Suppressor macrophage (primary cell): ENCODE results near the gene AGMAT.

Experiments
- DNase-seq, 4 experiments: peaks; one replicate each; pipeline ENCODE4 v3.0.0-alpha.2; 2020 to 2022

AGMAT gene

DNA sequence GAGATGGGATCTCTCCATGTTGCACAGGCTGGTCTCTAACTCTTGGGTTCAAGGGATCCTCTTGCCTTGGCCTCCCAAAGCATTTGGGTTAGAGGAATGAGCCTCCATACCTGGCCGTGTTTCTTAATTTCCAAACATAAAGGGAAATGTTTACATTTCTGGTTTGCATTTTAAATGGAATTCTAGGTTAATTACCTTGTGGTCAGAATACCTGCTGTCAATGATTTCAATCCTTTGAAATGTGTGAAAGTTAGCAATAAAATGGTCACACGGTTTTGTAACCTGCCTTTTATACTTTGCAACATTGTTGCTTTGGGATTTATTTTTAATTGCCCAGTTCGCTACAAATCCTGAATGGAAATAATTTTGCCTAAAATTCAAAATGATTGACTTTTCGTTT is 26.3 kb downstream of the AGMAT start:
- DNase-seq = no peak

DNA sequence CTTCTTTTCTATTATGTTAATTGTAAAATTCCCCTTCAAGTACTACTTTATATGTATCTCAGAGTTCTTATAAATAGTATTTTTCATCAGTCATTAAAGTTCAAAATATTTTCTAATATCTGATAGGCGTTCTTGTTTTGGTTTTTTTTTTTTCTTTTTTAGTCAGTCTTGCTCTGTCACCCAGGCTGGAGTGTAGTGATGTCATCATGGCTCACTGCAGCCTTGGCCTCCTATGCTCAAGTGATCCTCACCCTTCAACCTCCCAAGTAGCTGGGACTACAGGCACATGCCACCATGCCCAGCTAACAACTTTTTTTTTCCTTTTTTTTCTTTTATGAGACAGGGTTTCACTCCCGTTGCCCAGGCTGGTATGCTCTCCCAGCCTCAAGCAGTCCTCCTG is 27.3 kb downstream of the AGMAT start:
- no peak for DNase-seq

DNA sequence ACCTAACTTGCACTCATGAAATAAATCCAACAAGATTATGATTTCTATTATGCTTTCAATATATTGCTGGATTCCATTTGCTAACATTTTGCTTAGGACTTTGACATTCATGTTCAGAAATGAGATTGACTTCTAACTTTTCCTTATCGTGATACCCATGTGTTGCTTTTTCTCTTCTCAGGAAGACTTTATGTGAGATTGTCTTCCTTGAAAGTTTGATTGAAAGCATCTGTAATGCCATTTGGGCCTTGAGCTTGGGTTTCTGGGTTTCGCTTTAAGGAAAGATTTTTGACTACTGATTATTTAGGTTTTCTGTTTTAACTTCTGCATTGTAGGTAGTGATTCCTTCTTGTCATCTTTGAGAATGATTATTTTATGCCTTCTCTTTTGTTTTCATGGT is 27.8 kb downstream of the AGMAT start:
- no peak for DNase-seq

DNA sequence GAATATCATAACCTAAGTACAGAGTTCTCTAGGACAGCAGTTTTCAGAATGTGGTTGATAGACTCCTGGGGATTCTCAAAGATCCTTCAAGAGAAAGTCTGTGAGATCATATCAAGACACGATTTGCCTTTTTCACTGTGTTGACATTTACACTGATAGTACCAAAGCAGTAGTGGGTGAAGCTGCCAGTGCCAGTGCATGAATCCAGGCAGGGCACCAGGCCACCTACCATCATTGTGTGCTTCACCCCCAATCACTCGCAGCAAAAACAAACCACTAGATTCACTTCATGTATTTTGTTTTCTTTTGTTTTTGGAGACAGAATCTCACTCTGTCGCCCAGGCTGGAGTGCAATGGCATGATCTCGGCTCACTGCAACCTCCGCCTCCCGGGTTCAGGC is 34.3 kb downstream of the AGMAT start:
- DNase-seq = no peak

DNA sequence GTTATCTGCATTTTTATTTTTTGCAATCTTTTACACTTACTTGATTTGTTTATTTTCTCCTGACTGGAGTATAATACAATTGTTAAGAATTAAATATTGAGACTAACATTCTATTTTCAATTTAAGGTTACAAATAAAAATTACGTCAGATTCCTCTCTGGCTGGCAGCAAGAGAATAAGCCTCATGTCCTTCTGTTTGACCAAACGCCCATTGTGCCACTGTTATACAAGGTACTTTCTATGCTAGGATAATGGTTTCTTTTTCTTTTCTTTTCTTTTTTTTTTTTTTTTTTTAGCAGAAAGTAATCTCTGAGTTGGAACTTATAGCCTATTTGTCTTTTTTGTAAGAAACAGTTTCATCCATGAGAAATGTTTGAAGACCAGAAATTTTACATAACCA is 38.2 kb downstream of the AGMAT start:
- DNase-seq = no peak

DNA sequence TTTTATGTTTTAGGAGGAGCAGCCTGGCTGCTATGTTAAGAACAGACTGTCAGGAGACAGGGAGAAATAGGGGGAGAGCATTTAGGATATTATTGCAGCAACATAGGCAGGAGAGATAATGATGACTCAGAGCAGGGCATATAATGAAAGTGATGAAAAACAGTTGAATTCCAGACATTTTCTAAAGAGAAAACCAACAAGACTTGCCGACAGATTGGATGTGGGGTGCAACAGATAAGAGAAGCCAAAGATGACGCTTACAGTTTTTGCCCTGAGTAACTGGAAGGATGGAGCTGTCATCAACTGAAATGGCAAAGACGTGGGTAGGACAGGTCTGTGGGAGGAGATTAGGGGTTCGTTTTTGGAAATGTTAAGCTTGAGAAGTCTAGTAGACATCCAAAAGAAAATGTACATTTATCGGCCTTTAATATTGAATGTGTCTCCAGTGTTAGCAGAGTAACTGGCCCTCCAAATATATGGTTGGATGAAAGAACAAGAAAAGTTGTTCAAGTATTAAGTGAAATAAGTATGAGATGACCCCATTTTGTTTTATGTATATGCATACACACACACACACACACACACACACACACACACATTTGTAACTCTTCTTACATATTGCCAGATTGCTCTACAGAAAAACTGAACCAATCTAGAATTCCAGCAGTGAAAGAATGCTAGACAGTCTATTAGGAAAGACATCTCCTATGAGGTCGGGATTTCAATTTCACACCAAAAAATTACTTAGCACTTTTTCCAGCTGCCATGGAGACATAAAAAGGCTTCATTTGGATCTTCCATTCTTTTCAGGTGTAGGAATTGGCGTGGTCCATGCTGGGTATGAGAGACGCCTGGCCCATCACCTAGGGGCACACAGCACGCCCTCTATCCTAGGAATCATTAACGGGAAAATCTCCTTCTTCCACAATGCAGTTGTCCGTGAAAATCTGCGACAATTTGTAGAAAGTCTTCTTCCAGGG is 41.0 kb downstream of the AGMAT start:
- DNase-seq = no peak

DNA sequence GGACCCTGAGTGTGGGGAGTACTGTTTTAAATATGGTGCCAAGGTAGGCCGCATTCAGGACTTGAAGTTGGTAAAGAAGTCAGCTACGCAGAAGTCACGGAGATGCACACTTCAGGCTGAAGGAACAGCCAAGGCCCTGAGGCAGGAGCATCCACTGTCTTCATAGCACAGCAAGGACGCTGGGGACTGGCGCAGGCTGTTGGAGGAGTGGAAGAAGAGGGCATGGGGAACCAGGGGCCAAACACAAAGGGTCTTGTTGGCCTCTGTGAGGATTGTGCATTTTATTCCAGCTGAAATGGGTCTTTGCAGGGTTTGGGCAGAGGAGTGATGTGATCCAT is 41.6 kb downstream of the AGMAT start:
- no peak for DNase-seq

DNA sequence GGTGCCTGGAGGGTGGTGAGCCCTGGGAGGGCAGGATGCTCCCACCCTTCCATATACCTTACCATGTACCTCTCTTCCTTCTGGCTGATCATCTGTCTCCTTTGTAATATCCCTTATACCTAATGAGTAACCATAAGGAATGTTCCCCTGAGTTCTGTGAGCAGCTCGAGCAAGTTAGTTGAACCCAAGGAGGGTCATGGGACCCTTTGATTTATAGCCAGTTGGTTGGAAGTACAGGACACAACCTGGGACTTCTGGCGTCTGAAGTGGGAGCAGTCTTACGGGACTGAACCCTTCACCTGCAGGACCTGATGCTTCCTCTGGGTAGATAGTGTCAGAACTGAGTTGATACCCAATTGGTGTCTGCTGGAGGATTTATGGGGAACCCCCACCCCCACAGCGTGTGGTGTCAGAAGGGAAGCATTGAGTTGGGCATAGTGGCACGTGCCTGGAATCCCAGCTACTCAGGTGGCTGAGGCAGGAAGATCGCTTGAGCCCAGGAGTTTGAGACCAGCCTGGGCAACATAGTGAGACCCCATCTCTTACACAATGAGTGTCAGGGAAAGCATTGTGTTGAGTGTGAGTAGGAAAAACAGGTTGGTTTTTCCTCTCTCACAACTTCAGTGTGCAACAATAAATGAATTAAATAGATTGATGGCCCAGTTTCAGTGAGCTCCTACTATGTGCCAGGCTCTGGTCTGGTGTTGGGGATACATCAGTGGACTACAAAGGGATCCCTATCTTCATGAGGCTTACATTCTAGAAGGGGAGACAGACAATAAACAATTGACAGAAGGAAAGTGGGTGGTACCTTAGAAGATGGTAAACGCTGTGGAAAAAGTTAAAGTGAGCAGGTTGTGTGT is 42.2 kb downstream of the AGMAT start:
- no peak for DNase-seq

DNA sequence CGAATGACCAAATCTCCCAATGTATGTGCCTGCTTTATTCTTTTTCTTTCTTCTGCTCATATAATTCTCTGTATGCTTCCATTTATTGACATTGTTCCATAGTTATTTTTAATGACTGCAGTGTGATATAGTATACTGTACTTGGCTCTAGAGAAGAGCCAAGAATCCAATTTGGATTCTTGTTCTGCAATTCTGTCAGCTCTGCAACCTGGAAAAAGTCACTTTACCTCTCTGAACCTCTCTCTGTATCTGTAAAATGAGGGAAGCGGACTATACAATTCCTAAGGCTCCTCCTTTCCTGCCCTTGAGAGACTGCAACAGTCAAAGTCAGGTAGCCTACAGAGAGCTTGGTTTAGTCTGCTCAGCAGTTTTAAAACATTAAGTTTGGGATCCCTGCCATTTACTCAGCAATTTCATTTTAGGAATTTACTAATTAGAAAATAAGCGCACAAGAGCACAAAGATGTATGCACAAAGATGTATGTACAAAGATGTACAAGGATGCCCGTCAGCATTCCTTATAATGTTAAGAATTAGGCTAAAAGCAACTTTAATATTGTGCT is 43.5 kb downstream of the AGMAT start:
- DNase-seq = no peak

DNA sequence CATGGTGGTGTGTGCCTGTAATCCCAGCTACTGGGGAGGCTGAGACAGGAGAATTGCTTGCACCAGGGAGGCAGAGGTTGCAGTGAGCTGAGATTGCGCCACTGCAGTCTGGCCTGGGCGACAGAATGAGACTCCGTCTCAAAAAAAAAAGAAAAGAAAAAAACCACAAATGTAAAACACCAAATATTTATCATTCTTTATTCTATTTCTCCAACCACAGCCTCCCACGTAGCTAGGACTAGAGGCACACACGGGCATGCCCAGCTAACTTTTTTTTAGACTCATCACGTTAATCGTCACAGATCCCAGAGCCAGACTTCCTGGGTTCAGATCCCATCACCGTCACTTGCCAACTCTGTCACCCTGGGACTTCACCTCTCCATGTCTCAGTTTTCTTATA is 44.7 kb downstream of the AGMAT start:
- no peak for DNase-seq

DNA sequence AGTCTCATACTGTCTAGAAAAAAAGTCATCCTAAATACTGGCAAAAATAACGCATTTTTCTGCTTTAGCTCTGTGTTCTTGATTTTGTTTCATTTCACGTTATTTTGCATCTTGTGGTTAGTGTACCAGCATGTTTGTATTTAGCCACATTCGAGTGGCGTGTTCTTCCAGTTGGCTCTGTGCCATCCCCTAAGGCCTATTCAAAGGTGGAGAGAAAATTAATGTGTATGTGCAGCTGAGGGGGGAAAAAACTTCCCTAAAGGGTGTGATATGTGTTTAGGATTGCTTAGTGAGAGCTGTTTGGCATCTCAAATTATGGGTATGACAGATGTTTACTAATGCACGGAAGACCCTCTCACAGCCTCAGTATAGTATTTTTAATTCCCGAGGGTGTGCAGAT is 46.1 kb downstream of the AGMAT start:
- DNase-seq = no peak

DNA sequence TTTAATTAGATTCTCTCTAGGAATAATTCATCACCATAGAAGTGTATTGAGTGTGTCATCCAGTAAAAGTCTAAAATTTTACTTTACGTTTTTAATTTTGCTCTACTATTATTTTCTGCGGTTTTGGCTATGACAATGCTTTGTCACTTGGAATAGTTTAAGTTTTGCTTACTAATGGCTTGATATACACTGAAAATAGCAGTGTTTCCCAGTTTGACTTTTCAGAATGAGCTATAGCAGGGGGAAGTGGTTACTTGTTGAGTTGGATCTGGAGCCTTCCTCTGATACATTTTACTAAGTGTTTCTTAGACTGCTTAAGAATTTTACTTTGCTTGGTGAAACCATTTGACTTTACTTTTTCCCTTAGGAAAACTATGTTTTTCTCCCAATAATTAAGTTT is 53.2 kb downstream of the AGMAT start:
- DNase-seq = peak in 2 of 4 experiments; percentile 47 to 50

DNA sequence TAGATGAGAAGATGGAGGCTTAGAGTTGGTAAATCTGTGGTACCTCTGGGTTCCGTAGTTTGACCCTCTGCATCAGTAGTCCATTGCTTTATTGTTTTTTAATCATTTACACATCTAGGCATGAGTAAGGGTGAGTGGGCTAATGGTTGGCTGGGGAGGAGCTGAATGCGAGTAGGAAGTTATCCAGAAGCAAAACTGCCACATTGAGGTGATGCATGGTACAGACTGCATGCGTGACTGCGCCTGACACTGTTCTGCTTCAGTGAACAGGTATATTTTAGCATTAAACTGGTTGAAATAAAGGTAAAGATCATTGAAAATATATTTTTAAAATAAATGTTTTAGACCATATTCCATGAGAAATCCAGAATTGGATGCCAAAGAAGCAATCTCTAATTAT is 53.8 kb downstream of the AGMAT start:
- no peak for DNase-seq

DNA sequence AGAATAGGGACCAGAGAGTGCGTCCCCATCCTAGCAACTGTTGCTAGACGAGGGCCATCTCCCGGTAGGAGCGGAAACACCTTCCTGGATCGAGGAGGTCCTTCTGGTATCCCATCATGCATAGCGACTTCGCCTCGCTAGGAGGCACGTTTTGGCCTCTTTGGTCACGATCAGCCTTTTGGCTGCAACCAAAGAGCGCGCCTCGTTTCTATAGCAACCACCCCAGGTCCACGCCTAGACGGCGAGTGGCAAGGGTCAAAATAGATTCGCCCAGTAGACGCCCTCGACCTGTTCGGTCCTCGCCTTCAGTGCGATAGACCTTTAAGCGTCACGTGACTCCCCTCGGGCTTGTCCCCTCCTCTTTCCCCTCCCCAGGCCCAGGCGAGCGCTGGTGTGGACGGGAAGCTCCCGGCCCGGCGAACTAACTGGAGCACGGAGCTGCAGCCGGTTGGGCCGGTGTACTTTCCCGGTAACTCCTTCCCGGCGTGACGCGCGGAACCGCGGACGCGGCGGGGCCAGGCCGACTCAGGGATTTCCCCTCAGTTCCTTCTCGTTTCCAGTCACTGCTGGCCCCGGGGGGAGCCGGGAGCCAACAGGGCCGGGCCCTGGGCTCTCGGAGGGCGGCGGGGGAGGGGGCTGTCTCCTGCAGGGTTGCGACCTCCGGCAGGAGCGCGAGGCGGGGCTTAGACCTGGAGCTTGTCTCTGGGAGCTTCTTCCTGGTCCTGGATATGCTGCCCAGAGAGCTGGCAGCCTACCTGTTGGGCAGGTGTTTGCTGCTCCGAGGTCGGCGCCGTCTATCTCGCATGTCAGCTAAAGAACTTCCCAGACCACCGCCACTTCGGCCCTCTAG is 58.1 kb downstream of the AGMAT start, which contains the start of gene DNAJC16:
Gene DNAJC16 (plus strand): TSS at position 359 of the 850 bp plus-strand sequence. CDS start 2,258 bp downstream, outside the sequence.
- peak; percentile 99 to 100 (median 100) for DNase-seq

DNA sequence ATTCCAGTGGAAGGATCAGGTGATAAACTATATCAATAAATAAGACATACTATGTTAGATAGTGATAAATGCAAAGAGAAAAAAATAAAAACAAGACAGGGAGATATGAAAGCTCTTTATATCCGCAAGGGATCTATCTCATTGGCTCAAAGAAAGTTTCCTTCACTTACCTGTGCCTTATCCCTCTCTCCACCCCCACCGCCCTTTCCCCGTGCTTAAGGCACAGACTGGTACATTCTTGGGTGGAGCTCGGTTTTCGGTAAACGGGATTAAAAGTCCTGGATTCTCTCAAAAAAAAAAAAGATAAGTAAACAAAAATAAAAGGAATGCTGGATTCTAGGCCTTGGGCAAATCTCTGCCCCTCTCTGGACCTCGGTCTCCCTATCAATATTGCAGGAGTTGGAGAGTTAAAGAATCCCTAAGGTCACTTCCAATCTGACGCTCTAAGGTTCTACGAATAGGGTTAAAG is 58.8 kb downstream of the AGMAT start:
- DNase-seq = no peak

DNA sequence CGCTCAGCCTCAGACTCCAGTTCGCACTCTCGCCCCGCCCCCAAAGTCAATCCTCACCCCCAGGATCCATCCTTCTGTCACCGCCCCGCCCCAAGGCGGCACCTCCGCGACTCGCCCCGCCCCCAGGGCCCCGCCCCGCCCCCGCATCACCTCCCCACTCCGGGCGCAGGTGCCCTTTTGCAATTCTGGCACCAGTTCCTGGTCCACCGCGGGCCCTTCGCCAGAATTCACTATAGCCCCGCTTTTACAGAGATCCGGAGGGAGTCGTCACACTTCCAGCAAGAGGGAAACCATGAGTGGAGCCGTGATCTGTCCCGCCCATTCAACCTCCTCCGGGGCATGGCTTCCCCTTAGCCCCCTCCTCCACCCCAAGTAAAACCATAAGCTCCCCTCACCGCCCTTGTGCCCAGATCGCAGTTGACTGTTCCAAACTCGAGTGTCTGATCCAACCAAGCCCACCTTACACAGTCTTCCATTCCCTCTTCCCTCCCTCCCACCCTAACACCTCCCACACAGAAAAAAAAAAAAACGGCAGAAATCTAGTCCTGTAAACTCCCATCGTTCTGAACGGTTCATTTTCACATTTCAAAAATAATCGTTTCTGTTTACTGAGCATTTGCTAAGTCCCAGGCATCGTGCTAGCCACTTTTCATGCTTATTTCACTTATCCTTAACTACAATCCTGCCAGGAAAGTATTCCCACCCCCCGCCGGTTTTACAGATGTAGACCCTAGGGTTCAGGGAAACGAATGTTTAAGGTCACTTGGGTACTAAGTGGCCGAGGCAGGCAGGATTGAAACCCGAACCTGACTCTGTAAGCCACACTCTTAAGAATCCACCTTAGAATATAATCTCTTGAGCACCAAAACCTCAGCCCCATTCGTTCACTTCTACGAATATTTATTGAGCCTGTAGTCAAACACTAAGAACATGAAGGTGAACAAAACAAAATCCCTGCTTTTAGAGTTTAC is 59.5 kb downstream of the AGMAT start:
- no peak for DNase-seq

DNA sequence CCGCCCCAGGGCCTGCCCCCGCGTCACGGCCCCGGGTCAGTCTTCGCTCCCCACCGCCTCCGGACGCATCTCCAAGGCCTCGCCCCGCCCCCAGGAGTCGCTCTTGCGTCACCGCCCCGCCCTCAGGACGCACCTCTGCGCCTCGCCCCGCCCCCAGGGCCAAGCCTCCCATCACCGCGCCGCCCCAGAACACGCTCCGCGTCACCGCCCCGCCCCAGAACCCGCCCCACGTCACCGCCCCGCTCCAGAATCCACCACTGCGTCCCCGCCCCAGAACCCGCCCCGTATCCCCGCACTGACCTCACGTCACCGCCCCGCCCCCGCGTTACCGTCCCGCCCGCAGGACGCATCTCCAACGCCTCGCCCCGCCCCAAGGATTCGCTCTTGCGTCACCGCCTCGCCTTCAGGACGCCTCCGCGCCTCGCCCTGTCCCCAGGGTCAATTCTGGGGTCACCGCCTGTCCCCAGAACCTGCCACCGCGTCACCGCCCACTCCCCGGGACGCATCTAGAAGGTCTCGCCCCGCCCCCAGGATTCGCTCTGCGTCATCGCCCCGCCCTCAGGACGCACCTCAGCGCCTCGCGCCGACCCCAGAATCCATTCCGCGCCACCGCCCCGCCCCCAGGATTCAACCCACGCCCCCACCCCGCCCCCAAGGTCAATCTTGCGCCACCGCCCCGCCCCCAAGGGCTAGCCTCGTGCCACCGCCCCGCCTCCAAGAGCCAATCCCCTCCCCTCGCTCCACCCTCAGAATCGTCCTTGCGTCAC is 60.4 kb downstream of the AGMAT start:
- DNase-seq = peak; percentile 98 to 100 (median 100)

DNA sequence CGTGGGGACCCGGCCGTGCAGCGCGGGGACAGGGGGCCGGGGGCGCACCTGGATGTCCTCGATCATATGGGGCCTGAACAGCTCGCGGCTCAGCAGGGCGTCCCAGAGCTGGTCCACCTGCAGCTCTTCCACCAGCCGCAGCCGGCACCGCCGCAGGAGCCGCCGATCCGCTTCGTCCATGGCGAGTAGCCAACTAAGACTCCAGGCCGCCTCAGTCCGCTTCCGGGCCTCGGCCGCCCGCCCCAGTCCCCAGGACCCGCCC is 60.9 kb downstream of the AGMAT start, which contains the start of gene CASP9:
Gene CASP9 (minus strand): TSS at position 195 of the 262 bp plus-strand sequence. CDS start 15 bp downstream, at position 180.
- no peak for DNase-seq

DNA sequence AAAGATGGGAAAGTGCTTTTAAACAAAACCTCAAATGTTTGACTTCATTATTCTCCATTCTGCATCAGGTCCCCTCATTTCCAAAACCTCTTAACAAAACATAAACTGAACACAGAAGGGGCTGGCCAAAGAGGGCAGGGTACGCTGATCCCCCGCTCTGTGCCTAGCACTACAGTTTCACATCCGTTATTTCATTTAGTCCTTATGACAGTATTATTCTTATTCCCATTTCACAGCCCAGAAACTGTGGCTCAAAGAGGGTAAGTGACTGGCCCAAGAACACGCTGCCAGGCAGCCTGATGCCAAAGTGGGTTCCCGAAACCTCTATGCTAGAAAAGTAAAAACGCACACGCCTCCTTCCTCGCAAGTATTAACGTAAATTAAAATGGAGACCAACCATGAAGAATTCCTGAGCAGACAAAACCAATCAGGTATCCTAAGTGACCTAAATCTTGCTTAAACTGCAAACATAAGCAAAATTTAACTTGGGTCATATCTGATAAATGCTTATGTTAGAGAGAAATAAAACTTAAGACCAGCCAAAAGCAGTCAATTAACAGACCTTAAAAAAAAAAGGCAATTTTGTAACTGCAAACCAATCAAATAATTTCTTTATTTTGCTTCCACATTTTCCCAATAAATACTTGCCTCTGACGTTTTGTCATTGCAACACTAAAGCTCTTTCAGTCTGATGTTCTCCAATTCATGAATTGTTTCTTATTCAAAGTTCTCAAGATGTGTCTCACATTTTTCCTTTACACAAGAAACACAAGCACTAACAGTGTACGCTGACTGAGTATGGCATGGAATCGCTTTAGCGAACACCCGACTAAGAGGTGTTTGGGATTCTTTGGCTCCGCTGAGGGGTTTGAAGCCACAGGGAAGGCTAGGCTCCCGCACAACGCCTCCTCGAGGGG is 61.5 kb downstream of the AGMAT start:
- DNase-seq = peak in 3 of 4 experiments; percentile 21 to 65 (median 61)
